Mucosa of rectum (tissue), 2 donors: ENCODE results near the gene RAPGEF5.

Source experiments
- H3K27ac ChIP-seq, 2 donors: one replicate each; pipeline ENCODE4 v1.7.0; 2013; ENCODE audit warnings: inconsistent platforms in 2 of 2, low read depth in 2 of 2, low read length in 2 of 2
- H3K27me3 ChIP-seq, 2 donors: one replicate each; pipeline ENCODE4 v1.7.0; 2013; ENCODE audit warnings: low read length in 2 of 2; ENCODE audit not compliant: control insufficient read depth in 2 of 2, insufficient read depth in 2 of 2
- H3K36me3 ChIP-seq, 2 donors: one replicate each; pipeline ENCODE4 v1.7.0; 2013; ENCODE audit warnings: low read length in 2 of 2; ENCODE audit not compliant: control insufficient read depth in 2 of 2, insufficient read depth in 2 of 2
- H3K4me1 ChIP-seq, 2 donors: one replicate each; pipeline ENCODE4 v1.7.0; 2013; ENCODE audit warnings: low read length in 2 of 2, mild to moderate bottlenecking in 1 of 2; ENCODE audit not compliant: control insufficient read depth in 2 of 2, insufficient read depth in 2 of 2
- H3K4me3 ChIP-seq, 2 donors: one replicate each; pipeline ENCODE4 v1.7.0; 2013; ENCODE audit warnings: low read length in 2 of 2
- H3K9ac ChIP-seq, 2 donors: one replicate each; pipeline ENCODE4 v1.7.0; 2013; ENCODE audit warnings: low read length in 2 of 2, low read depth in 1 of 2, mild to moderate bottlenecking in 1 of 2
- H3K9me3 ChIP-seq, 2 donors: one replicate each; pipeline ENCODE4 v1.7.0; 2013; ENCODE audit warnings: low read length in 2 of 2; ENCODE audit not compliant: control insufficient read depth in 2 of 2
- donor health status: healthy.
- donor health status: Normal muscosa, but diverticular disease.

RAPGEF5 gene

GRCh38 chr7:22356701-22357310 lies at the start of gene RAPGEF5:
Gene RAPGEF5 (minus strand): TSS chr7:22357154. CDS start chr7:22357060, 94 bp downstream.
- Histone ChIP-seq H3K27ac (peak within 1 kb of the TSS; percentile 84 to 87), H3K9ac (peak within 1 kb of the TSS; percentile 66 to 73), H3K9me3 (no peaks in the 10 kb centered on the region), H3K4me1 (peaks cover 7 to 24% of the 10 kb centered on the region in 2 donors), H3K4me3 (peak within 1 kb of the TSS; percentile 86 to 89), H3K36me3 (no peaks in the 10 kb centered on the region), H3K27me3 (peaks cover 0 to 5% of the 10 kb centered on the region in 2 donors)

GRCh38 chr7:22406715-22407114 lies 49.8 kb upstream of the RAPGEF5 start:
- H3K4me3 ChIP-seq = no peak overlapping the region
- no peaks in the 10 kb centered on the region for H3K27me3 ChIP-seq
- no peak overlapping the region for H3K27ac ChIP-seq
- no peaks in the 10 kb centered on the region for H3K9me3 ChIP-seq
- H3K9ac ChIP-seq = no peak overlapping the region
- H3K4me1 ChIP-seq = no peaks in the 10 kb centered on the region
- H3K36me3 ChIP-seq = no peaks in the 10 kb centered on the region

GRCh38 chr7:22404421-22405023 lies 47.6 kb upstream of the RAPGEF5 start:
- Histone ChIP-seq H3K4me1 (no peaks in the 10 kb centered on the region), H3K36me3 (no peaks in the 10 kb centered on the region), H3K27ac (no peak overlapping the region), H3K4me3 (no peak overlapping the region), H3K27me3 (no peaks in the 10 kb centered on the region), H3K9ac (no peak overlapping the region), H3K9me3 (no peaks in the 10 kb centered on the region)

GRCh38 chr7:22403344-22403743 lies 46.4 kb upstream of the RAPGEF5 start:
- no peaks in the 10 kb centered on the region for H3K36me3 ChIP-seq
- H3K27me3 ChIP-seq = no peaks in the 10 kb centered on the region
- H3K9me3 ChIP-seq = no peaks in the 10 kb centered on the region
- no peaks in the 10 kb centered on the region for H3K4me1 ChIP-seq
- H3K27ac ChIP-seq = no peak overlapping the region
- no peak overlapping the region for H3K4me3 ChIP-seq
- H3K9ac ChIP-seq = no peak overlapping the region

- no peak overlapping the region for H3K27ac ChIP-seq
- H3K9me3 ChIP-seq = no peaks in the 10 kb centered on the region
- no peaks in the 10 kb centered on the region for H3K36me3 ChIP-seq
- H3K9ac ChIP-seq = no peak overlapping the region
- no peak overlapping the region for H3K4me3 ChIP-seq
- no peaks in the 10 kb centered on the region for H3K27me3 ChIP-seq
- no peaks in the 10 kb centered on the region for H3K4me1 ChIP-seq
Measured at GRCh38 chr7:22402250-22402649, 45.3 kb upstream of the RAPGEF5 start.

GRCh38 chr7:22400936-22401553 lies 44.1 kb upstream of the RAPGEF5 start:
- no peak overlapping the region for H3K27ac ChIP-seq
- no peaks in the 10 kb centered on the region for H3K9me3 ChIP-seq
- no peak overlapping the region for H3K4me3 ChIP-seq
- H3K36me3 ChIP-seq = no peaks in the 10 kb centered on the region
- H3K4me1 ChIP-seq = no peaks in the 10 kb centered on the region
- no peaks in the 10 kb centered on the region for H3K27me3 ChIP-seq
- no peak overlapping the region for H3K9ac ChIP-seq

- Histone ChIP-seq H3K4me1 (no peaks in the 10 kb centered on the region), H3K27me3 (no peaks in the 10 kb centered on the region), H3K36me3 (no peaks in the 10 kb centered on the region), H3K9ac (no peak overlapping the region), H3K4me3 (no peak overlapping the region), H3K27ac (no peak overlapping the region), H3K9me3 (no peaks in the 10 kb centered on the region)
Measured at GRCh38 chr7:22400150-22400814, 43.3 kb upstream of the RAPGEF5 start.

- Histone ChIP-seq H3K9ac (no peak overlapping the region), H3K27ac (no peak overlapping the region), H3K9me3 (no peaks in the 10 kb centered on the region), H3K36me3 (no peaks in the 10 kb centered on the region), H3K4me1 (no peaks in the 10 kb centered on the region), H3K27me3 (no peaks in the 10 kb centered on the region), H3K4me3 (no peak overlapping the region)
Measured at GRCh38 chr7:22399546-22399945, 42.6 kb upstream of the RAPGEF5 start.

- no peaks in the 10 kb centered on the region for H3K9me3 ChIP-seq
- H3K36me3 ChIP-seq = no peaks in the 10 kb centered on the region
- H3K4me1 ChIP-seq = no peaks in the 10 kb centered on the region
- H3K9ac ChIP-seq = no peak overlapping the region
- H3K4me3 ChIP-seq = no peak overlapping the region
- H3K27me3 ChIP-seq = no peaks in the 10 kb centered on the region
- no peak overlapping the region for H3K27ac ChIP-seq
Measured at GRCh38 chr7:22399091-22399490, 42.1 kb upstream of the RAPGEF5 start.

- Histone ChIP-seq H3K27me3 (no peaks in the 10 kb centered on the region), H3K9me3 (no peaks in the 10 kb centered on the region), H3K27ac (no peak overlapping the region), H3K9ac (no peak overlapping the region), H3K4me3 (no peak overlapping the region), H3K4me1 (no peaks in the 10 kb centered on the region), H3K36me3 (no peaks in the 10 kb centered on the region)
Measured at GRCh38 chr7:22397981-22398380, 41.0 kb upstream of the RAPGEF5 start.
